HG03095 (cell line): ENCODE results near the gene CAPN12.
"Not testable (repeated sequence)": the region's sequence is repeated elsewhere in the genome, so short reads cannot be mapped to it uniquely, and the experiment has no call there.

Source experiments
- ATAC-seq: cut with Tn5 transposase; IDR thresholded peaks from one replicate; pipeline ENCODE4 v1.9.1; 2021; ENCODE audit warnings: moderate library complexity; ENCODE audit not compliant: unreplicated experiment

Gene CAPN12

DNA sequence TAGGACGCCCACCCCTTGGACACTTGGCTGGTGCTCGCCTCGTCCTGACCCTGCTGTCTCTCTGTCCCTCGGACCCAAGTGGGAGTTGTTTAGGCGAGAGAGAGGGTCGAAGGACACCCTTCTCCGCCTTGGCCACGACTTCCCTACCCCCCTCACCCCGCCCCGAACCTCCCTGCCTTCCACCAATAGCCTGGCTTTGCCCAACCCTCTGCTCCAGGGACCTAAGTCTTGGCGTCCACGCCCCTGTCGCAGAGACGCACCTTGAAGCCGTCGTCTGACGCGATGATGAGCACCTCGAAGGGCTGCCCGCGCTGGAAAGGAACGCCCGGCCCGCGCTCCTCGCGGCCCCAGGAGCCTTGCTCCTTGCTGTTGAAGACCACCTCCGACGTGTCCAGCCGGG lies 27.3 kb upstream of the CAPN12 start:
- not testable (repeated sequence) for ATAC-seq

GRCh38 chr19:38770949-38771275 lies 26.6 kb upstream of the CAPN12 start:
- ATAC-seq: peak; percentile 60

- peak; percentile 19 for ATAC-seq
Observed at GRCh38 chr19:38770228-38770948, 26.1 kb upstream of the CAPN12 start.

GRCh38 chr19:38769635-38770211 lies 25.4 kb upstream of the CAPN12 start:
- ATAC-seq: peak; percentile 63

DNA sequence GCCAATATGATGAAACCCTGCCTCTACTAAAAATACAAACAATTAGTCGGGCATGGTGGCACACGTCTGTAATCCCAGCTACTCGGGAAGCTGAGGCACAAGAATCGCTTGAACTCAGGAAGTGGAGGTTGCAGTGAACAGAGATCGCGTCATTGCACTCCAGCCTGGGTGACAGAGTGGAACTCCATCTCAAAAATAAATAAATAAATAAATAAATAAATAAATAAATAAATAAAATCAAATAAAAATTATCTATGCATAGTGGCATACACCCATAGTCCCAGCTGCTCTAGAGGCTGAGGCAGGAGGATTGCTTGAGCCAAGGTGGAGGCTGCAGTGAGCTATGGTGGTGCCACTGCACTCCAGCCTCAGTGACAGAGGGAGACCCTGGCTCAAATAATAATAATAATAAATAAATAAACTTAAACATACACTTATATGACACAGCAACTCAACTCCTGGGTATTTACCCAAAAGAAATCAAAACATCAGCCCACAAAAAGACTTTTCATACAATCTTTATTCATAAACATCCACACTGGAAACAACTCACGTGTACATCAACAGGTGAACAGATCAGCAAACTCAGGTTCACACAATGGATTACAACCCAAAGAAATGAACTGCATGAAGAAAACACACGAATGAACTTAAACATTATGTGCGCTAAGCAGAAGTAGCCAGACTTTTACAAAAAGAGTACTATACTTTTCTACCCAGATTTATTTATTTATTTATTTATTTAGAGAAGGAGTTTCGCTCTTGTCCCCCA lies 22.2 kb upstream of the CAPN12 start:
- no peak for ATAC-seq

- no peak for ATAC-seq
Observed at GRCh38 chr19:38765214-38765613, 20.9 kb upstream of the CAPN12 start.

GRCh38 chr19:38763795-38764220 lies 19.5 kb upstream of the CAPN12 start:
- no peak for ATAC-seq

DNA sequence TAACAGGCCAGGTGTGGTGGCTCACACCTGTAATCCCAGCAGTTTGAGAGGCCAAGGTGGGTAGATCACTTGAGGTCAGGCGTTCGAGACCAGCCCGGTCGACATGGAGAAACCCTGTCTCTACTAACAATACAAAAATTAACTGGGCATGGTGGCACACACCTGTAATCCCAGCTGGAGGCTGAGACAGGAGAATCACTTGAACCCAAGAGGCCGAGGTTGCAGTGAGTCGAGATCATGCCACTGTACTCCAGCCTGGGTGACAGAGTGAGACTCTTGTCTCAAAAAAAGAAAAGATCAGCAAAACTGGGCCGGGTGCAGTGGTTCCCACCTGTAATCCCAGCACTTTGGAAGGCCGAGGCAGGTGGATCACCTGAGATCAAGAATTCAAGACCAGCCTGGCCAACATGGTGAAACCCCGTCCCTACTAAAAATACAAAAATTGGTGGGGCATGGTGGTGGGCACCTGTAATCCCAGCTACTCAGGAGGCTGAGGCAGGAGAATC lies 17.7 kb upstream of the CAPN12 start:
- not testable (repeated sequence) for ATAC-seq

DNA sequence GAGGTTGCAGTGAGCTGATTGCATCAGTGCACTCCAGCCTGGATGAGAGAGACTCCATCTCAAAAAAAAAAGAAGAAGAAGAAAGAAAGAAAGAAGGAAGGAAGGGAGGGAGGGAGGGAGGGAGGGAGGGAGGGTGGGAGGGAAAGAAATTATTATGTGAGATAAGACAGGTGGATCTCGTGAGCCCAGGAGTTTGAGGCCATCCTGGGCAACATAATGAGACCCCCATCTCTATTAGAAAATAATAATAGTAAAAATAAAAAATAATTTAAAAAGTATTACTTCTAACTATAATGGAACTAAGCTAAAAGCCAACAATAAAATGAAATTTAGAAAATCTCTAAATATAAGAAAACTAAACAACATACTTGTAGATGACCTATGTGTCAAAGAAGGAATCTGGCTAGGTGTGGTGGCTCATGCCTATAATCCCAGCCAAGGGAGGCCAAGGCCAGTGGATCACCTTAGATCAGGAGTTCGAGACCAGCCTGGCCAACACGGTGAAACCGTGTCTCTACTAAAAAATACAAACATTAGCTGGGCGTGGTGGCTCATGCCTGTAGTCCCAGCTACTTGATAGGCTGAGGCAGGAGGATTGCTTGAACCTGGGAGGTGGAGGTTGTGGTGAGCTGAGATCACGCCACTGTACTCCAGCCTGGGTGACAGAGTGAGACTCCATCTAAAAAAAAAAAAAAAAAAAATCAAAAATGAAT lies 16.7 kb upstream of the CAPN12 start:
- not testable (repeated sequence) for ATAC-seq

GRCh38 chr19:38759590-38760003 lies 15.3 kb upstream of the CAPN12 start:
- ATAC-seq: no peak

- not testable (repeated sequence) for ATAC-seq
Observed at GRCh38 chr19:38754196-38754595, 9.9 kb upstream of the CAPN12 start.

GRCh38 chr19:38753783-38754182 lies 9.5 kb upstream of the CAPN12 start:
- ATAC-seq: not testable (repeated sequence)

- no peak for ATAC-seq
Observed at GRCh38 chr19:38745316-38745715, 1.0 kb upstream of the CAPN12 start.

DNA sequence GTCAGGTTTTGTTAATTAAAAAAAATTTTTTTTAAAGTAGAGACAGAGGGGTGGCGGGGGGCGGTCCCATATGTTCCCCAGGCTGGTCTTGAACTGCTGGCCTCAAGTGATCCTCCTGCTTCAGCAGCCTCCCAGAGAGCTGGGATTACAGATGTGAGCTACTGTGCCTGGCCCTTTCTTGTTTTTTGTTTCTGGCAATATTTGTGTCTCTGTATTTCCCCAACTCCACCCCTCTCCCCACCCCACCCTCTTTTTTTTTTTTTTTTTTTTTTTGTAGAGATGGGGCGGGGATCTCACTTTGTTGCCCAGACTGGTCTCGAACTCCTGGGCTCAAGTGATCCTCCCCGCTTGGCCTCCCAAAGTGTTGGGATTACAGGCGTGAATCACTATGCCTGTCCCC lies 600 bp upstream of the CAPN12 start:
- ATAC-seq: no peak

GRCh38 chr19:38743394-38744297 lies 628 bp downstream of the CAPN12 start:
- no peak for ATAC-seq

DNA sequence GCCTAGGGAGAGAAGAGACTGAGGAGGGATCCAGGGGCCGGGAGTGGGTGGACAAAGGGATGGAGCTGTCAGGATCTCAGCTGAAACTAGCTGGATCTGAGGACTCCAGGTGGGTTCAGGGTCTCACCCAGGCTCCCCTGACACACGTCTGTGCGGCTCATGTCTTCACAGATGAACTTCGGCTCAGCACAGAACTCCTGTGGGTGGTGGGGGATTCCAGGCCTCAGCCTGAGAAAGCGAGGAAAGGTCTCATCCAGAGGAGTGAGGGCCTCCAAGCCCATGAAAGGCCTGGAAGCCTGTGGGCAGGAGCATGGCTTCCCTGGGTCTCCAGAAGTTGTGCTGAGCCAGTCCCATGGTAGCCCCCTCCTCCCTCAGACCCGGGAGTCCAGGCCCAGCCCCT lies 1.4 kb downstream of the CAPN12 start:
- ATAC-seq: no peak

DNA sequence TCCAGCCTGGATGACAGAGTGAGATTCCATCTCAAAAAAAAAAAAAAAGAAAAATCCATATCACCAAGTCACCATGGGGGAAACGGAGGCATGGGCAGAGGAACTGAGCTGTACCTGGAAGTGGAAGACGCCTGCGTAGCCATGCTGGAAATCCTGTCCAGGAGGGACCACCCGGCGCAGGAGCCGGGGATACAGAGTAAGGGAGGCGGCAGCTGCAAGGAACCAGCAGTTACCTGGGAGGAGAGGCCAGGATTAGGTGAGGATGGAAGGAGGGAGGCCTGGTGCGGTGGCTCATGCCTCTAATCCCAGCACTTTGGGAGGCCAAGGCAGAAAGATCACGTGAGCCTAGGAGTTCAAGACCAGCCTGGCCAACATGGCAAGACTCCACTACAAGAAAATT lies 2.0 kb downstream of the CAPN12 start:
- no peak for ATAC-seq

DNA sequence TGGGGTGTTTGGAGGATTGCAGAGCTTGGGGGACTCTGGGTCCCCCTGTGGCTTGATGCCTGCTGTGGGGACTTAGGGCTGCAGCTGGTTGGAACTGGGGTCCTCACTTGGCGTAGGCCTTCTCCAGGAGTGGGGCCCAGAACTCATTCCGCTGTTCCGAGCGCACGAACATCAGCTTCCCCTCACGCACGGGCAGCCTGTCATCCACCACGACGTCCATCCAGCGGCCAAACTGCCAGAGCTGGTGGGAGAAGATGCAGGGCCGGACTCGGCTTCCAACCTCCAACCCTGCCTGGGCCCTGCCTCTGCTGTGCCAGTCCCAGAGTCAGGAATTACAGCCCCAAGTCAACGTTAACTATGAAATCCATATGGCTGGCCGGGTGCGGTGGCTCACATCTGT lies 2.6 kb downstream of the CAPN12 start:
- no peak for ATAC-seq

DNA sequence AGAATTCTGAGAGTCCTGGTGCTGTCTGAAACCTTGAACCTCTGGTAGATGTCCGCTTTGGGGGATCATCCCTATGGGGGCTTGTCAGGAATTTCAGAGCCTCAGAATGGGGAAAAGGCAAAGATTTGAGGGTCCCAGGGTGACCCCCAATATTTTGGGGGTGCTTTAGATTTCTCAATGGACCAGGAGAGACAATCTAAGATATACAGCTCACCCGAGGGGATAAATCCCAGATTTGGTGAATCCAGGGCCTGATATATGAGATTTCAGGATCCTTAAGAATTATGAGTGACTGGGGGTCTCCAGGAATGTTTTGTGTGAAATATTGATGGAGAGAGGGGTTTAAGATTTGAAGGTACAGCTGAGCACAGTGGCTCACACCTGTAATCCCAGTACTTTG lies 3.3 kb downstream of the CAPN12 start:
- no peak for ATAC-seq

DNA sequence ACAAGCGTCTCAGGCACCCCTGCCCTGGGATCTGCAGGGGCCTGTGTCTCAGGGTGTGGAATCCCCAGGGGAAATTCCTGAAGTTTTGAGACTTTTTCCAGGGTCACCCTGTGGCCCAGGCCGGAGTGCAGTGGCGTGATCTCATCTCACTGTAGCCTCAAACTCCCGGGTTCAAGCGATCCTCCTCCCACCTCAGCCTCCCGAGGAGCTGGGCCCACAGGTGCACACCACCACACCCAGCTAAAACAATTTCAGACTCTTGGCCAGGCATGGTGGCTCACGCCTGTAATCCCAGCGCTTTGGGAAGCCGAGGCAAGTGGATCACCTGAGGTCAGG lies 4.0 kb downstream of the CAPN12 start:
- ATAC-seq: no peak
